IPS DF 4.7 (cell line): ENCODE measurements around the gene CDC42EP2.

Experiments used
- DNase-seq: peaks from one replicate; pipeline ENCODE4 v3.0.0-alpha.2; 2013; ENCODE audit warnings: low spot score; ENCODE audit errors: extremely low read depth

The CDC42EP2 gene

DNA sequence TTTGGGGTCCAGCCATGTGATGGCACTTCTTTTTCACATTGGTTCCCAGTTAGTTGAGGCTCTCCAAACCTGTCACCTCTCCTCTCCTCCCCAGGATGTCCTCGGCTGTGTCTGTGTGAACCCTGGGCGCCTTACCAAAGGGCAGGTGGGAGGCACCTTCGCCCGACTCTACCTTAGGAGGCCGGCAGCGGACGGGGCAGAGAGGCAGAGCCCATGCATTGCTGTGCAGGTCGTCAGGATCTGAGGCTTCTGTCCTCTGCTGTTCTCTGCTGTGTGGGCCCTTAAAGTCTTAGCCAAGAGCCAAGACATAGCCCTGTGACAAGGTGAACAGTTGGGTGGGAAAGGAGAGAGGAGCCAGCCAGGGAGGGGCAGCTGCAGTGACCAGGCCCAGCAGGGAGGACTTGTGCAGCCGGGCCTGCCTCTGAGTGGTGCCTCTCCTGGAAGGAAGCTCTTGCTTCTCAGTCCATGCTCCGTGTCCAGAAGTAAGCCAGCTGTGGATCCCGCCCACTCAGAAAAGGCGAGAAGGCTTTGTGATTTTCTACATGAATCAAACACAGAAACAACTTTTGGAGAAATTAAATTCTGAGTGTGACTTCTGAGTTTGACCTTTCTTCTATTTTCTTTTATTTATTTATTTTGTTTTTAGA, 17.5 kb upstream of the CDC42EP2 start:
- no peak for DNase-seq

DNA sequence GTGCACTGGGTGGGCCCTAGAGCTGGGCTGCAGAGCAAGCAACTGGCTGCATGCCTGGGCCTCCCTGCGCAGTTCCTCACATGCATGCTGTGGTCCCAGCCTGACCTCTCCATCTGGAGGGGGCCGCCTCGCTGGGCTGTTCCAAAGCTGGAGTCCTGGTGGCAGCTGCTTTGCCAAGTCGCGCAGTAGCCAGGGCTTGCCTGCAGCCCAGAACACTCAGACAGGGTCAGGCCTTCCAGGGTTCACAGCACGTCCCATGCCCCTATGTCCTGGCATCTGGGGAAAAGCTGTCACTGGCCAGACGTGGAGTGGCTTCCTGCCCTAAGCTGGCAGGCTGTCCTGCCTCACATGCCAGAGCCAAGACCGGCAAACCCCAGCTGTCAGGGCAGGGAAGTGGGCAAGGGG, 16.5 kb upstream of the CDC42EP2 start:
- no peak for DNase-seq

DNA sequence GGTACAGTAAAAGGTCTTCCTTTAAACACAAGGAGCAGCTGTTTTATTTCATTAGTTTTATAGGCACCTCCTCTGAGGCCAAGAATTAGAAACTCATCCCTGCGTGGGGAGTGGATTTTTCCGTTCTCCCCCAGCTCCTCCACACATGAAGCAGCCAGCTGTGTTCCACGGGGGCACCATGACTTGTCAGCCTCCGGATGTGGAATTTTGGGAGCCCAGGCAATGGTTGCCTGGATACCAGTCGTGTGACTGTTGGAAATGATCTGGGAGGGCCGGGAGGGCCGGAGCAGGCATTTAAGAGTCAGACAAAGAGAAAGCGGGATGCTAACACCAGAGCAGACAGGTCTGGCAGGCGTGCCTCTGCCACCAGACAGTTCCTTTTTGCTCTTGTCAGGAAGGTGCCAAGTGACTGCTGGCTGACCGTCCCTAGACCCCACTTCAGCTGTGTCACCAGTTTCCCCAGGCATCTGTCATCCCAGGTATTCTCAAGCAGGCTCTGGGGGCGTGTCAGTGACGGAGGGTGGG, 15.9 kb upstream of the CDC42EP2 start:
- no peak for DNase-seq

DNA sequence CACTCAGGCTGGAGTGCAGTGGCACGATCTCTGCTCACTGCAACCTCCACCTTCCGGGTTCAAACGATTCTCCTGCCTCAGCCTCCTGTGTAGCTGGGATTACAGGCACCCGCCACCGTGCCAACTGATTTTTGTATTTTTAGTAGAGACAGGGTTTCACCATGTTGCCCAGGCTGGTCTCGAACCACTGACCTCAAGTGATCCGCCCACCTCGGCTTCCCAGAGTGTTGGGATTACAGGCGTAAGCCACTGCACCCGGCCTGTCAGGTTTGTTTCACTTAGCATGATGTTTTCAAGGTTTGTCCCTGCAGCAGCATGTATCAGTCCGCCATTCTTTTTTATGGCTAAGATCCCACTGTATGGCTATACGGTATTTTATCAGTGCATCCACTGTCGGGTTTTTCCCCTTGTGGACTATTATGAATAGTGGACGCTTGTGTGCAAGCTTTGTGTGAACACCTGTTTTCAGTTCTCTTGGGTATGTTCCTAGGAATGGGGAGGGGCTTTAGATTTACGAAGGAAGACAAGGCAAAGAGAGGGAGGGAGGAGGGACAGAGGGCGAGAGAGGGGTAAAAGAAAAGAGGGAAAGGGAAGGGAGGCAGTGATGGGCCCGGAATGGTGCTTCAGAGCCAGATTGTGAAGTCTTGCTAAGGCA, 13.9 kb upstream of the CDC42EP2 start:
- no peak for DNase-seq

DNA sequence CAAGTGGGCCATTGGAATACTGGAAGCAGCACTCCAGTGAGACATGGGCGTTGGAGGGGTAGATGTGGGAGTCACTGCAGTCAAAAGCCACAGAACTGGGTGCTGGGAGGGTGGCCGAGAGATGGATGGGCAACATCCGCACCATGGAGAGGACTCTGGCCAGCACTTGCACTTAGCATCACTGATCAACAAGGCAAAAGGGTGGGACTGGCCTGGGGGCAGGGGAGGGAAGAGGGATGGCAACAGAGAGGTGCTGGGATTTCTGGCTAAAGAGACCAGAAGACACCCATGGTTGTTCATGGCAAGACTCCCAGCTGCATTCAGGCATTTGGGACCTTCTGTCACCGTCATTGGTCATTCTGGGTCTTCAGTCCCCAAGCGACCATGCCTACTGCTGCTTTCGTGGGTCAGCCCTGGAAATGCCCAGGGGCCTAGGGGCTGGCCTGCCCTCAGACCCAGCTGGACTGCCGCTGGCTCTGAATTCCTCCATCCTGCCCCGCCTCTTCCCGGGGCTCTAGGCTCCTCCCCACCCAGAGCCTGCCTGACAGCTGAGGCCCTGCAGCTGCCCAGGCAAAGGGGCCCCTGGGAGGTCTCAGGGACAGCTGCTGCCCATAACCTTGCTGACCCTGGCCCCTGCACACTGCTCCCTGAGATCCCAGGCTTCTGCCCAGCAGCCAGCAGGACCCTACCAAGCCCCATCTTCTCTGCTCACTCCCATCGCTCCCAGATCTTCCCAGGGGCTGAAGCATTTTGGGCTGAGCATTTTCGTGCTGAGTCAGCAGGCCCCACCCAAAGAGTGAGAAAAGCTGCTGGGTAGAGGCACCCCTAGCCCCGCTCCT, 13.0 kb upstream of the CDC42EP2 start:
- DNase-seq = no peak

DNA sequence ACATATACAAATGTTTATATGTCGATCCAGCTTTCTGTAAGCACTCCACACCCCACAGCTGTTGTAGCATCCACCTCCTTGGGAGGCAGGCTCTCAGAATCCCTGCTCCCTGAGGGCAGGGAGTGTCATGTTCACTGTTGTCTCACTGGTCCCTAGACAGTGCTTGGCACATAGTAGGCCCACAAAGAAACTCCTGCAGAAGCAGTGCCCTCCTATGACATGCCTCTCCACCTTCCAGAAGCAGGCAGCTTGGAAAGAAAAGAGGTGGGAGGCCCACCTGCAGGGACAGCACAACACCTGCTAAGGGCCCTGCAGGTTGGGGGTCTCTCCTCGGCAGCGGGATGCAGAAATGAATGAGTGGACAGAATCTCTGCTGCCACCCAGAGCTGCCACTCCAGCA, 11.1 kb upstream of the CDC42EP2 start:
- DNase-seq = no peak

DNA sequence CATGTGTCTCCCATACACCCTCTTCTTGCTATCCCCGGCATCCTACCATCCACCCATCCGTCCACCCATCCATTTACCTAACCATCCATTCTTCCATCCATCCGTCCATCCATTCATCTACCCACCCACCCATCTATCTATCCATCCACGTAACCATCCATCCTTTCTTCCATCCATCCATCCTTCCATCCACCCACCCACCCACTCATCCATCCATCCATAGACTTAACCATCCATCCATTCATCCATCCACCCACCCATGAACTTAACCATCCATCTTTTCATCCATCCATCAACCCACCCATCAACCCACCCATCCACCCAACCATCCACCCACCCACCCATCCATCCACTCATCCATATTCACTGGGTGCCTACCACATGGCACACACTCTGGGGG, 10.6 kb upstream of the CDC42EP2 start:
- no peak for DNase-seq

DNA sequence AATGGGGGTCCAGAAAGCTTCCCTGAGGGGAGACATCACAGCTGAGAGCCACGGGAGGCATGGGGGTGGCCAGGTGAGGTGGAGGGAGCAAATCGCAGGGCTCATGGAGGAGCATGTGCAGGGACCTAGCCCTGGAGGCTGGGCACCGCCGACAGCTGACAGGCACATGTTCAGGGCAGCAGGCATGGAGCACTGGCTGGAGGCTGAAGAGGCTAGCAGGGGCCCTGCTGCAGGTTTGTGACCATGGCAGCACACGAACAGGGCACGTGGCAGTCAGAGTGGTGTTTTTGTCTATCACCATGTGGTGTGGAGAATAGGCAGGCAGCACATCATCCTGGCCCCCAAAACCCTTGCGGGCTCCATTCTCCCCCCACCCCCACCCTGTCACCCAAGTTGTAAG, 10.1 kb upstream of the CDC42EP2 start:
- DNase-seq = no peak

DNA sequence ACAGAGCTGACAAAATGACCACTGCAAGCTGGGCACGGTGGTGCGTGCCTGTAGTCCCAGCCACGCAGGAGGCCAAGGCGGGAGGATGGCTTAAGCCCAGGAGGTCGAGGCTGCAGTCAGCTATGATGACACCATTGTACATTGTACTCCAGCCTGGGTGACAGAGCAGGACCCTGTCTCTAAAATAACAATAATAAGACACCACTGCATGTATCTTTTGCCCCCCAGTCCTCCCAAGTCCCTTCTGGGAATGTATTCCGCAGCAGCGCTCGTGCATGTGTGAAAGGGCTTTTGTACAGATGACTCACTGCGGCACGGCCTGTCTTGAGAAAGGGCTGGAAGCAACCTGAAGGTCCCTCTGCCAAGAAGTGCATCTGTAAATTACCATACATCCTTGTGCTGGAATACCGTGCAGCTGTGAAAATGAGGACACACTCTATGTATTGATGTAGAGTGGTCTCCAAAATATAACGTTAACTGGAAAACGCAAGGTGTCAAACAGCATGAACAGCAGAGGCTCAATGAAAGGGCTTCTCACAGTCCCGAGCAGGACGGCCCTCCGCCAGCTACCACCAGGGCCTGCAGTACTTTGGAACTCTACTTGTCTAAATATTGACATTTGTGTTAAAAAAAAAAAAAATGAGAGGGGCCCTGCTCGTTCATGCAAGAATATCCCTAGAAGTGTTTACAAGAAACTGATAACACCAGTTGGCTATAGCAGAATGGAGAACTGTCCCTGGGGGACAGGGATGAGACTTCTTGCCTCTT, 9.0 kb upstream of the CDC42EP2 start:
- no peak for DNase-seq

DNA sequence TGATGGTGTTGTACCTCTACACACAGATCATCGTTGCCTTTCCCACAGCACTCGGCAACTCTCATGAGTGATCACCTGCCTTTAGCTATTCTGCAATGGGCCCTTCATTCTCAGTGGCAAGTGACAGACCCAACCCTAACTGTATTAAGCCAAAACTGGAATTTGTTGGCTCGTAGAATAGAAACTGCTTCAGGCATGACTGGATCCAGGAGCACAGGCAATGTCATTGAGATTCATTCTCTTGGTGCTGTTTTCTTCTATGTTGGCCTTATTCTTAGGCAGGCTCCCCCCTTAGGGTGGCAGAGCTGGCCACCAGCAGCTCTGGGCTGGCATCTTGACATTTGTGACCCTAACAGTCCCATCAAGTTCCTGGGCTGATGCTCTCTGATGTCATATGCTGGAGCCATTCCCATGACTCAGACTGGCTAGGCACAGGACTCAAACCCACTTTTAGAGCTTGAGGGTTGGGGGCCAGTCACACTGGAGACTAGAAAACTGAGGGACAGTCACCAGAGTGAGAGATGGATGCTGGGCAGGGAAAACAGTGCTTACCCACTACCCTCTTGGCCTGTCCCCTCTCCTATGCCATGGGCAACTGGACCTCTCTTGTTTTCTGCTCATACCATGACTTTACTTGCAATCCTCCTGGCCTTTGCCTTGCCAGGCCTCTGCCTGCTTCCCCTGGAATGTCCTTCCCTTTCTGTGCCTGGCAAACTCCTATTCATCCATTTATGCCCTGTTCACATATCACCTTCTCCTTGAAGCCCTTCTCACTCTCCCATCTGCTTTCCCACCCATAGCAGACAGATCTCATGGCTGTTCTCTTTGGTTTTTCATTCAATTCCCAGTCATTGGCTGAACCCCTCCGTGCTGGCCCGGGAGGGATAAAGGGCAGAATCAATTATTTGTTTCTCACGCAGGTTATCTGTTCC, 7.1 kb upstream of the CDC42EP2 start:
- no peak for DNase-seq

DNA sequence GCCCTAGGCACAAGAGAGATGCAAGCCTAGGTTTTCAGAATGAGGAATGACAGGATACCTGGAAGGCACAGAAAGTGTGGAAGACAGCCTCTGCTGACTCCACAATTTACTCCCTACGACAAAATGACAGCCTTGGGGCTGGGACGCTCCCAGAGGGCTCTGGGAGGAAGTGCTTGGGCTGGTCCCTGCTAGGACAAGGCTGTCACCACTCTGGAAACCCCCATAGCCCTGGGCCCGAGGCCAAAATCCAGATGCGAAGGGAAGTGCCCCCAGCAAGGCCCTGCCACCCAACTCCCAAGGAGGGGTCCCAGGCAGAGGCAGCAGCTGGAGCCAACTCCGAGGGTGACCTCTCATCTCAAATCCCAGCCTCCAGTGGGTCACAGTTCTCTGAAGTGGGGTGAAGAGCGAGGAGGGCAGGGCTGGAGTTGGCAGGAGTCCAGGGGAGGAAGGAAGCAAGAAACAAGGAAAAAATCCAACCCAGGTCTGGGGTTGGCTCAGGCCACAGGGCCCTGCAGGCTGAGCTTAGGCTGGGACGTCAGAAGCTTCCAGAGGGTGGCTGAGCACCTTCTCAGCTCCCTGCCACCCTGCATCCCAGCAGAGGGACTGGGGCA, 6.3 kb upstream of the CDC42EP2 start:
- no peak for DNase-seq

DNA sequence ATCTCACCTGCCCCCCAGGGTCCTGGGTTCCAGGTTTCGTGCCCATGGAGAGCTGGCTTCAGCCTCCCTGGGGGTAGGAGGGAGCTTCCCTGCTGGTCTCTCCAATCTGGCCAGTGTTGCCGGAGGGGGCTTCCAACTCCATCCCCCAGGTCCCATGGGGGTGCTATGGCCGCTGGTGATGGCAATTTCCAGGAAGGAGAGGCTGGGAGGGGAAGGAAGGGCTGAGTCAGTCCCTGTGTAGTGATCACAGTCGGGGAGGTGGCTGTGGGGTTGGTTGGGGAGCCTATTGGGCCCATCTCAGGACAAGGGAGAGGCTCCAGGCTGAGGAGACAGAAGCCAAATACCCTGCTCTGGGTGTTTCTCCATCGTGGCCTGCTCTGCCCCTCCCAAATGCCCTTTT, 5.7 kb upstream of the CDC42EP2 start:
- no peak for DNase-seq

DNA sequence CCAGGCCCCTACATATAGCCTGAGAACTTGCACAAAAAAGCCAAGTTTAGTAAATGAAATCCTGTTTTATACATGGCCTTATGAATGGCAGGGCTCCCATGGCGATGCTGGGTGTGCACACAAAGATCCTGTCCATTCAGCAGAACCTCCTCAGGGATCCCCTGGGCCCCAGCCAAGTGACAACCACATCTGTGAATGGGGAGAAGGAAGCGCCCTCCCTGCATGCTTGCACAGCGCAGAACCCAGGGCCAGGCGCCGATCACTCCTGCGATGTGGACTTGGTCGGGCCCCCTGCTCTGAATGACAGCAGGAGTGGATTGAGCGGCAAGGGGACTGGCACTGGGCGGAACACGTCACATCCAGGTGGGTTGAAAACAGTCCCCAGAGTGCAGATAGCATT, 4.5 kb upstream of the CDC42EP2 start:
- DNase-seq = no peak

DNA sequence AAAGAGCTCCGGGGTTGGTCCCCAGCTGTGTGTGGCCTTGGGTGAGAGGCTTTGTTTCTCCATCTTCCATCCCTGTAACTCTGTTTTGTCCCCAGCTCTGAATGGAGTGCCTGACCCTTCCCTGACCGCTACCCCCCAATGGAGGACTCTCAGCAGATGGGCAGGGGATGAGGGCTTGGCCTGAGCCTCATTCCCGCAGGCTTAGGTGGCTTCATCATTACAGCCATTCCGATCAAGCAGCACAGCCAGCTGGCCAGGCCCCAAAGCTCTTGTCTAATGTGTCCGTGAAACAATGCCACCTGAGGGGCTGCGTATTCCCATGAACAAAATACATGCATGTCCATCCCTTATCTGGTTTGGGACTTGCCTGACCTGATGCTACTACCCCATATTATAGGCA, 3.9 kb upstream of the CDC42EP2 start:
- no peak for DNase-seq

DNA sequence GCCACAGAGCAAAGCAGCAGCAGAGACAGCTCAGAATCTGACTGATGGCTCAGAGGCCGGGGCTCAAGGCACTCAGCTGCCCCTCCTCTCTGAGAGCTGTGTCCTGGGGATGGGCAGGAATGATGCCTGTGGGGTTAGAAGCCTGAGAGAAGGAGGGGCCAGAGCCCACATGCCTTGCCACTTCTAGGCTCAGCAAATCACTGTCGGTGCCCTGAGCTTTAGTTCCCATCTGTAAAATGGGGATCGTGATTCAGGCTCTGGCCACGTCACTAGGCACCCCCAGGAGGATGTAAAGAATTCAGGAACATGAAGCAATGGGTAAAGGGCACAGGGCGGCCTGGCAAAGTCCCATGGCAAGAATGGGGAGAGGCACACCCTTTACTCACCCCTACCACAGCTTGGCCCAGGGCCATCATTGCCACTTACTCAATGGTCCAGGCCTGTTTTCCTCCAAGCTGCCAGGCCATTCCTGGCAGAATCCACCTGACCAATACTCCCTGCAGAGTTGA, 3.4 kb upstream of the CDC42EP2 start:
- no peak for DNase-seq

DNA sequence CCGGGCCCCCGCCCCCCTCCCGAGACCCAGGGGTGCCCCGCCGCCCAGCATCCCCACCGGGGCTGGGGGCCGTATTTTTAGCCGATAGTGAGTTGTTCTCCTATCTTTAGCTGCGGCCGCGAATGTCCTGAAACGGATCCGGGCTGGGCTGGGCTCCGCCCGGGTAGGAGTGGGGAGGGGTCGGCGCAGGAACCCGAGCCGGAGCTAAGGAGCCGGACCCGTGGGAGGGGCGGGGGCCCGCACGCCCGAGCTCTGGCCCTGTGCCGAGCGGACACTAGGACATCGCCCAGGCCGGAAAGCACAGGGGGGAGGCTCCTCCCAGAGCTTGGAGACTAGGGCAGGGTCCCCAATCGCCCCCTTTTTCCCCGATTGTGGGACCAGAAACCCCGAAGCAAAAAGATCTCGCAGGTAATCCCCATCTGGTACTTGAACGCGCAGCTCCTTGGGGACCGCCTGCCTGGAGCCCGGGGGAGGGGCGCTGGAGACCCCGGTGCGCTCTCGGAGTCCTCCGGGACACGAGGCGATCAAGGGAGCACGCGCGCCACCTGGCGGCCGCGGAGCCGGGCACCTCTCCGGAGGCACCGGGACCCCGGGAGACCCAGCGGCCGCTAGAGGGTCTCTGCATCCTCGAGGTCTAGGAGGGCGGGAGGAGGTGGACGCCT, 669 bp downstream of the CDC42EP2 start:
- DNase-seq = no peak

DNA sequence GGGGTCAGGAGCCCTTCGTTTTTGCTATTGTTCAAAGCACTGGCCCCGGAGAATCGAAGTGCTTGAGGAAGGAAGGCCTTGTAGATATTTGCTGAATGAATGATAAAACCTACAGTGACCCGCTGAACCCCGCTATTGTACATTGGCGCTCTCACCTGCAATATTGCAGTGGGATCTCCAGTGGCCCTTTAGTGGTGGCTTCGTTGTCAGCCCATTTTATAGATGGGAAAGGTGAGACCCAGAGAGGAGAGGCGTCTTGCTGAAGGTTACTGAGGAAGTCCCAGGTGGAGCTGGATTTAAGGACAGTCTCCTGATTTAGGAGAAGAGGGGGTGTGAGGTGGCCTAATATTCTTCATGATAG, 1.2 kb downstream of the CDC42EP2 start:
- no peak for DNase-seq

DNA sequence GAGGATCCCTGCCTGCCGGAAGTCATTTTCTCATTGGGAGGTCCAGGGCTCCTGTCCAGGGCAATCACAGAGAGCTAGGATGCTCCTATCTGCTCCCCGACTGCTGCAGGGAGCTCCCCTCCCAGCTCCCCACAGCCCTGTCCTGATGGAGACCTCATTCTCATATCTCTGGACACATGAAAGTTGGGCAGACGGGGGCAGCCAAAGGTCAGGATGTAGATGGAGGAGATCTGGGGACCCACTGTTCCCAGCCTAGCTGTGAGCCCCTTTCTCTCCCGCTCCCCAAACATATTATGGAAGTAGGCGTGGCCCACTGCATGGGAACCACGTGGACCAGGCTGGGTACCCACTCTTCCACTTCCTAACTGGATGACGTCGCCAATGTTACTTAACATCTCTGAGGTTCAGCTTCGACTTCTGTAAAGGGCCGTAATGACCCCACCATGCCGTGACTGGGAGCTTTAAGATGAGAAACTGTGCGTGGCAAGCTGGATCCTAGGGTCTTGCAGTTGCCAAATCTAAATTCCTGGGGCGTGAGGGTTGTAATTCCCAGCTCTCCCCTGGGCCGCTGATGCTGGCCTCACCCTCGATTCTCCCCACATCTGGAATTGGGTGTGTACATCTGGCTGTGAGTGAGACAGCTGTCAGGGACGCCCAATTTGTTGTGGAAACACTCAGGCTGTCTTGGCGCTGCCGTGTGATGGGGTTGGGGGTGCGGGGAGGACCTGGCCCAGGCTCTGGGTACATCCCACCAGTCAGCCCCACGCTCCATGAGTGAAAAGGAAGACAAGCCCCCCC, 1.8 kb downstream of the CDC42EP2 start:
- DNase-seq = no peak
